GM18507 (cell line): ENCODE data around the gene PKP4.
"Not testable (repeated sequence)": the region's sequence is repeated elsewhere in the genome, so short reads cannot be mapped to it uniquely, and the experiment has no call there.

ENCODE experiments used
- DNase-seq: peaks from one replicate; pipeline ENCODE4 v3.0.0; 2011; ENCODE audit warnings: low read depth; ENCODE audit not compliant: insufficient read length; ENCODE audit errors: extremely low spot score
- FAIRE-seq: peaks from 2 replicates; lab custom pipeline; 2011; peaks lifted over from hg19 to GRCh38; lab: Jason Lieb, UNC

PKP4 gene

GRCh38 chr2:158695305-158695704, 238.6 kb downstream of the PKP4 start:
- DNase-seq (no peak), FAIRE-seq (no peak)

- not testable (repeated sequence) for DNase-seq, FAIRE-seq
Observed at GRCh38 chr2:158695744-158696143, 239.0 kb downstream of the PKP4 start.

DNA sequence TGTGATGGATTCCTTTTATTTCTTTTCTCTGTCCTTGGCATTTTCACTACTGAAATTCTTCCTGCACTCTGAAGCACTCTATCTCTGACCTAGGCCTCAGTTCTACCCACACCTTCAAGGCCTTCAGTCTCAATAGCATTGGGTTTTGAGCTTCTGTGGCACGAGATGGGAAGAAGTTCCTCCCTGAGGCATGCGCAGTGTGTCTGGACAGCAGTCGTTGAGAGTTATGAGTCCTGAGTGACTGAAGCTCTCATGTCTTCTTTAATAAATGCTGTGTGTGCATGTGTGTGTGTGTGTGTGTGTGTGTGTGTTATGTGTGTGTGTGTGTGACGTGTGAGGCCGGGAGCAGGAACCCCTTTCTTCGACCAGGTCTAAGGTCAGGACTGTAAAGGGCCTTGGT, 242.6 kb downstream of the PKP4 start:
- no peak for FAIRE-seq
- DNase-seq = no peak

- FAIRE-seq = no peak
- DNase-seq = no peak
Observed at GRCh38 chr2:158701101-158701500, 244.3 kb downstream of the PKP4 start.

DNA sequence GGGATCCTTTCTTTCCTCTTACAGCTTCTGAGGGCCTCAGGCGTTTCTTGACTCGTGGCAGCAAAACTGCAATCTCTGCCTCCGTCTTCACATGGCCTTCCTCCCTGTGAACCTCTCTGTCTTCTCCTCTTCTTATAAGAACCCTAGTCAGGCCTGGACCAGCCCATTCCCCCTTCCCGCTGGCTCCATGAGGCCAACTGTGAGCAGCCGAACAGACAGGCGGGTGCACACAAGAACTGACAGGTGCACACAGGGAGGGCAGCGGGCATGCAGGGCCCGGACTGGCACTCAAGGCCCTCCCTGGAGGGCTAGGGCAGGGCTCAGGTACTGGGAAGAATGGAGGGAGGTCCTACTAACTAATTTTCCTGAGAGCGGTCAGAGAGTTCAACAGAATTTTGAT, 246.0 kb downstream of the PKP4 start:
- DNase-seq (no peak), FAIRE-seq (no peak)

DNA sequence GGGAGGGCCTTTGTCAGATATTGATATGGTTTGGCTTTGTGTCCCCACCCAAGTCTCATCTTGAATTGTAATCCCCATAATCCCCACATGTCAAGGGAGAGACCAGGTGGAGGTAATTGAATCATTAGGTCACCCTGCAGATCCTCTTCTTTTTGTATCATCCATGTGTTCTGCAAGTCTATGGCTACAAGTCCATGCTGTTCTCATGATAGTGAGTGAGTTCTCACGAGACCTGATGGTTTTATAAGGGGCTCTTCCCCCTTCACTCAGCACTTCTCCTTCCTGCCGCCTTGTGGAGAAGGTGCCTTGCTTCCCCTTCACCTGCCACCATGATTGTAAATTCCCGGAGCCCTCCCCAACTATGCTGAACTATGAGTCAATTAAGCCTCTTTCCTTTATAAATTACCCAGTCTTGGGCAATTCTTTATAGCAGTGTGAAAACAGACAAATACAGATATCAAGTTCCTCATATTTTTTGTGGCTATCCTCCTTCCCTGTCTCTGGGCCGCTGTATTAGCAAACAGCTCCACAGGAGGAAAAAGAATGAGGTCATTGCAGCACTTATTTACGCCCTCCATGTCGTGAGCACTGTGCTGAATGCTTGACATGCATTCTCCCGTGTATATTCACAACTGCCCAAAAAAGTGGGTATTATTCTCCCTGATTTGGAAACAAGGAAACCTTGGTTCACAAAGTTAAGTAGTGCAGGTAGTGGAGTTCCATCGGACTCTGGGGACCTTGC, 248.1 kb downstream of the PKP4 start:
- DNase-seq, FAIRE-seq: not testable (repeated sequence)

DNA sequence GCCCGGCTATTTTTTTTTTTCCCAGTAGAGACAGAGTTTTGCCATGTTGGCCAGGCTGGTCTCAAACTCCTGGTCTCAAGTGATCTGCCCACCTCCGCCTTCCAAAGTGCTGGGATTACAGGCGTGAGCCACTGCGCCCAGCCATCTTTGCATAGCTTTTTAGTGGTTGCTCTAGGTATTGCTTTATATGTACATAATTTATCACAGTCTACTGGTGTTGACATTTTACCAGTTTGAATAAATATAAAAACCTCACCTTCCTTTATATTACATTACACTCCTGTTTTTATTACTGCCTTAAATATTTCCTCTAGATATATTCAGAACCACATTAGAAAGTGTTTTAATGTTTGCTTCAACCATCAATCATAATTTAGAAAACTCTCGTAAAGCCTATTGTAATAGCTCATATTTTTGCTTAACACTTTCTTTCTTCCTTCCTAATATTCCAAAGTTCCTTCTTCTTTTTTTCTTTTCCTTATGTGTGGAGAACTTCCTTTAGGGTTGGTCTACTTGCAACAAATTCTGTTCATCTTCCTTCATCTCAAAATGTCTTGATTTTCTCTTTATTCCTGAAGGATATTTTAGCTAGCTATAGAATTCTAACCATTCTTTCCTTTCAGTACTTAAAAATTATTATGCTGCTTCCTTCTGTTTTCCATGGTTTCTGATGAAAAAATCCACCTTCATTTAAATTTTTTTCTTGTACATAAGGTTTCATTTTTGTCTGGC, 256.2 kb downstream of the PKP4 start:
- DNase-seq (no peak), FAIRE-seq (no peak)

DNA sequence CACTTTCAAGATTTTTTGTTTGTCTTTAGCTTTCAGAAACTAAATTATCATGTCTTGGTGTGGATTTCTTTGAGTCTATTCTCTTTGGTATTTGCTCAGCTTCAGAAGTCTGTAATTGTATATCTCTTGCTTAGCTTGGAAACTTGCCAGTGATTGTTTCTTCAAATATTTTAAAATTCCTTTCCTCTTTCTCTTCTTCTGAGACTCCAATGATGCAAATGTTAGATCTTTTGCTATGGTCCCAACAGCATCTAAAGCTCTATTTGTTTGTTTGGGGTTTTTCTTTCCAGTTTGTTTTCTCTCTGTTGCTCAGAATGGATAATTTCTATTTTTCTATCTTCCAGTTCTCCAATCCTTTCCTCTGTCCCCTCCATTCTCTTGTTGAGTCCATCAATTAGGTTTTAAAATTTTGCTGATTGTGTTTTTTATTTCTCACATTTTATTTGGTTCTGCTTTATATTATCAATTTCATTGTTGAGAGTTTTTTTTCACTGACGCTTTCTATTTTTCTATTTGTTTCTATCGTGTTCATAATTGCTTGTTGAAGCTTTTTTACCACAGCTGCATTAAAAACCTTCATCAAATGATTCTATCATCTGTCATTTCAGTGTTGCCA, 256.9 kb downstream of the PKP4 start:
- FAIRE-seq (no peak), DNase-seq (no peak)

- no peak for FAIRE-seq
- DNase-seq = no peak
Observed at GRCh38 chr2:158714420-158714819, 257.7 kb downstream of the PKP4 start.

GRCh38 chr2:158715357-158715756, 258.6 kb downstream of the PKP4 start:
- DNase-seq (no peak), FAIRE-seq (no peak)

DNA sequence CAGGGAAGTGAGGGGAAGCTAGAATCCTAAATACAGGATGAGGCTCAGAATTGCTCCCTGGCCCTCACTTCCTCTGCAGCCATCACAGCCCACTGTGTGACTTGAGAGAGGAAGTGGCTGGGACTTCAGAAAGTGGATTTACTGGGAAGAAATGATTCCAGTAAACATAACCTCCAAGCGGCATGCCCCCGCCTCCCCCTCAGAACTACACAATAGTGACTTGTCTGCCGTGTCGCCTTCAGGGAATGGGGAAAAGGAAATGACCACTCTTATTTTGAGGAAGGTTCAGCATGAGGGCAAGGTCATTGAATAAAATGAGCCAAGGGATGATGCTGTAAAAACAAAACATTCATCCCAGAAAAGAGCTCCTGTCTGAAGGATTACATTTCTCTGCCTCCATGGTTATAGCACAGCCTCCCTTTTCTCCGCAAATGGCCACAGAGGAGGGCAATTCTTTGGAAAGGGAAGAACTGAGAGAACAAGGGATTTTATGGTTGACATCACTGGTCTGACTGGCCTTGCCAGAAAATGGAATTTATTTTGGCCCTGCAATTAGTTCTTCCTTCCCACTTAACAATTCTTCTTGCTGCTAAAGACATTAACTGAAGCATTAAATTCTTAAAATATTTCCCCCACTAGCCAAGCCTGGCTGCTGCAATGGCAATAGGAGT, 259.5 kb downstream of the PKP4 start:
- no peak for FAIRE-seq

DNA sequence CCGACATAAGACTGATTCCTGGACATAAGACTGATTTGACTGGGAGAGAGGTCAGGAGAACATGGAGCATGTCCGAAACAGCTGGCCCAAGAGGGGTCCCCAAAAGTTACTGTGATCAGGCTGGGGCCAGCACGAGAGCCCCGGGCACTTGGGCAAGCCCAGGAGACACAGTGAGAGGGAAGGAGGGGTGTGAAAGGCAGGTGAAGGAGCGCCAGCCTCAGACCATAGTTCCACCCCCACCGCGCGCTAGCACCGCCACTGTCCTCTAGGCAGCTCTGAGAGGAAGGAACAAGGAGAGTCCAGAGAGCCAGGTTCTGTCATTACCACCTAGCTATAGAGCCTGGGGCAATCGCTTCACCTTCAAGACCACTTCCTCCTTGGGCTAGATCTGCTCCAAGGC, 260.2 kb downstream of the PKP4 start:
- FAIRE-seq (no peak), DNase-seq (no peak)

More for the DNA sequence above, 259.5 kb downstream of the PKP4 start:
- DNase-seq = no peak

DNA sequence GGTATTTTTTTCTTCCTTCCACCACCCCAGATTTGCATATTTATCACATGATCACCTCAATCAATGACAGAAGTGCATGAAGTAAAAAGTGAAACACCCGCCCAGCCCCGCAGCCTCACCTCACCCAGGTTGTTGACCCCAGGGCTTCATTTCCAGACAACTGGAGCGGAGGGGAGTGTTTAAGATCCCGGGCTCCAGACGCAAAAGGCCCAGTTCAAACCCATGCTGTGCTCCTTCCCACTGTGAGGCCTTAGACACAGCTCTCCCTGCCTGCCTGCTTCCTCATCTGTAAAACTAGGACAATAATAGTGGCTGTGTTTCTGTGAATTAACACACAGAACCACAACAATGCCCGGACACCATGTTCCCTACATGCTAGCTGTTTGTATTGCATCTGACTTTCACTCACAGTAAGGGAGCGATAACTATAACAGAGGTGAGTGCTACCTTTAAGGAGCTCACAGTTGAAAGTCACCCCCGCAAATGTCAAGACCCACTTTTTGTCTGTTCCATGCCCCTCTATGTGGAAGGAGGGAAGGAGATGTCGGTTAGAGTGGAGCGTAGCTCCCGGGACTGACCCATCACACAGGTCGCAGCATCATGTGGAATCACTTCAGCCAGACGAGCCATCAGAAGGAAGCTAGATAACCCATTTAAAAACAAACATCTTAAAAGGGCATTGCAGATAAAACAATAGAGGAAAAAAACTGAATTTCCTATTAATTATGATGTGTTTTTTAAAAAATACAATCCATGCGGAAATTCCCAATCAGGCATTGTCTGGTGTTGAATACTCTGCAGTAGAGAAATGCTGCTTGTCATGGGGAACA, 260.8 kb downstream of the PKP4 start:
- FAIRE-seq (no peak), DNase-seq (no peak)

DNA sequence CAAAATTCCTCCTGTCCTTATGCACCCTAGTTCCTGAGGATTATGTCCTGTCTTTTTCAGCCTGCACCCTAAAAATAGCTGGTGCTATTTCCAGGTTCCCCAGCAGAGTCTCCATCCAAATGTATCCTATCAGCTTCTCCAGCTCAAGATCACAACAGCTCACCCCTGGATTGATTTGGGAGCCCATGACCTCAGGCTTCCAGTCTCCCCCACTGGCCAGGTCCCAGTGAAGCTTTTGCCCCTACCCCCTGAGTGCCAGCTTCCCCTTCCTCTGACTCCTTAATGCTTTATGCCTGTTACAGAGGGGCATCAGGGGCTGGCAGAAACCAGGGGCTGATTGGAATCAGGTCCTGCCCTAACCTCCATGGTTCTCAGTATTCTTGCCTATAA, 261.4 kb downstream of the PKP4 start:
- DNase-seq = no peak
- FAIRE-seq = no peak

DNA sequence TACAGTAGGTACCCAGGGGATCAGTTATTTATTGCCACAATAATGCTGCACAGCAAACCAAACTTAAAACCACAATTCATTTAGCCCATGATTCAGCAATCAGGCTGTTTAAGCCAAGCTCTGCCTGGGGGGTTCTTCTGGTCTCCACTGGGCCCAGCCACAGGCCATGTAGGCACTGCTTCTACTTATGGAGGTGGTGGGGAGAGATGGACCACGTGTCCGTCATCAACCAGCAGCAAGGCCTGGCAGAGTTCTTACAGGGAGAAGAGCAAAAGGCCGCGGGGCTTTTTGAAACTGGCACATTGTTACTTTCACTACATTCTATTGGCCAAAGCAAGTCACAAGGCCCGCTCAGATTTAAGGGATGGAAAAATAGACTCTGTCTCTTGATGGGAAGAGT, 262.1 kb downstream of the PKP4 start:
- FAIRE-seq (no peak), DNase-seq (no peak)

DNA sequence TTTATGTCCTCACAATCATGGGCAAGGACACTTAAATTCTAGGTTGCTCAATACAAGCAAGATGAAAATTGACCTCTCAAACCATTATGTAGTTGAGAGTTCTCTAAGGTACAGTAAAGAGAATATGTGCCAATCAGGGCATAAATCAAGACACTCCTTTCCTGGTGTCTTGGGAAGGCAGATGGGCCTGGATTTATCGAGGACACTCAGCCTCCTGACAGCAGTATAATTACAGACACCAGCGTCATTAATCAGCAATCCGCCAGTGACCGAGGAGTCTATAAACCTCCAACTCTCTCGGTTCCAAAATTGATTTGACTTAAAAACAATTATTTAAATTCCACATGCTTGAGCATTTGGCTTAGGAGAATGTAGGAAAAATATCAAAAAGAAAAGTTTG, 262.7 kb downstream of the PKP4 start:
- FAIRE-seq = no peak

DNA sequence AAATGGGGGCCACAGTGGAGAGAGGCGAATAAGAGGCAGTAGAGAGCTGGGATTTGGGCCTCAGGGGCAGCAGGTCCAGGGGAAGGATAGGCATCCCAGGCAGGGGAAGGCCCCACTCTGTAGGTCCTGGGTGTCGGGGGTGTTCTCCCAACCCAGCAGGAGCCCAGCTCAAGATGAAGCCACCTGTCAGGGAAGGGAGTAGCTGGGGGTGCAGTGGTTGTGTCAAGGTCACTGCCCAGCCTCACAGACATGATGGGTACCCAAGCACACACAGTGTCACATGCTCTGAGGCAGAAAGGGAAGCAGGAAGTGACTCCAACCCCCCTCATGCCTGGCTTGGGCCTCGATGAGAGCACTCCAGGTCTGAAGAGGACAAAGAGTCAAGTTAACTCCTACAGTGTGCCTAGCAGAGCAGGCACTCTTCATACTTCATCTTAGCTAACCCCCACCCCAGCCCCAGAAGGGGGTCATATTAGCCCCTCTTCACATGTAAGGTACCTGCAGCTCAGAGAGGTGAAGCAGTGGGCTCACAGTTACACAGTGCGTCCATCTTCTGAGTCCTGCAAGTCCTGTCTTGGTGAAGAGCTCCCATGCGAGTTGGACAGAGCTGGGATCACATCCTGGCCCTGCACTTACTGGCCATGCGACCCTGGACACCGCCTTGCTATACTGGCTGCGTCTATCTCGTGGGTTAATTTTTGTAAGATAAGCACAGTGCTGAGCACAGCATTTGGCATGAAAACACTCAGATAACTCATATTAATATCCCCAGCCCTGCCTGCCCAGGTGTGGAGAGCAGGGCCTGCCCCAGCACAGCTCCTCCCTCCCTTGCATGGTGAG, 265.7 kb downstream of the PKP4 start:
- no peak for FAIRE-seq
- no peak for DNase-seq

More for the DNA sequence above, 262.7 kb downstream of the PKP4 start:
- DNase-seq = no peak

DNA sequence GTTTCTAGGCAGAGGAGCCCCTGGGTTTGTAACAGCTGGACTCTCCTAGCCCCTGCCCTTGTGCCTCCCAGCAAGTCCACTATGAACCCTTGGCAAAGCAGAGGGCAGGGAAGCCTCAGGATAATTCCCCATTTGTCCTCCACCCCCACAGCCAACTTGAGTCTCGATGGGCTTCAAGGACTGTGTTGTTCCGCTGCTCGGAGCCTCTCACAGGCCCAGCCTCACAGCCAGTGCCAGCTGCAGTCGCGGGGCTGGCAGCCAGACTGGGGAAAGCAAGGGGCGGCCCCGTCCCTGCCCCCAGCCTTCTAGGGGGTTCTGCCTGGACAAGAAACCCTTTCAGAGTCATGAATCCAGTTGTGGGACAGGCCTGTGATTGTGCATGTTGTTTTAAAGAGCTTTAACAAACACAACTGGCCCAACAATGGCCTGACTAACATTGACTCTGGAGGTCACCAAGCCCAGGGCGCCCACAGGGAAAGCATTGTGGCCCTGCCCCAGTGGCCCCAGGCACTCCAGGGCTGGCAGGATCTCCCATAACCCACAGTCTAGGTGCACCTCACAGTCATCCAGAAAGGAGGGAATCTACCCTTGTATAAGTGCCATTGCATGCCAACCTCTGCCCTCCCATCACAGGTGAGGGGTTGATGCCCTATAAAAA, 266.6 kb downstream of the PKP4 start:
- FAIRE-seq = no peak
- DNase-seq = no peak
